HG03060 (cell line): Measurements from ENCODE around the gene AKT2.

ENCODE experiments used
- ATAC-seq: cut with Tn5 transposase; IDR thresholded peaks from one replicate; pipeline ENCODE4 v1.9.1; 2021; ENCODE audit warnings: low read depth, moderate number of reproducible peaks; ENCODE audit not compliant: unreplicated experiment

Gene AKT2

GRCh38 chr19:40198272-40198990 is 86.7 kb downstream of the AKT2 start:
- ATAC-seq = no peak

- ATAC-seq = no peak
These were observed 91.6 kb downstream of the AKT2 start for GRCh38 chr19:40193587-40193849.

GRCh38 chr19:40192758-40193586 is 92.2 kb downstream of the AKT2 start:
- no peak for ATAC-seq

GRCh38 chr19:40191836-40192646 is 93.1 kb downstream of the AKT2 start:
- ATAC-seq = no peak

- ATAC-seq = peak; percentile 34
These were observed 94.0 kb downstream of the AKT2 start, which contains the start of gene MAP3K10 for GRCh38 chr19:40190891-40191835. TSS of gene MAP3K10 (plus strand) at chr19:40191426. CDS start at chr19:40192032, 606 bp downstream.

GRCh38 chr19:40184273-40184672 is 100.9 kb downstream of the AKT2 start:
- ATAC-seq = no peak
